ENCODE data around the gene OFD1.

DNA sequence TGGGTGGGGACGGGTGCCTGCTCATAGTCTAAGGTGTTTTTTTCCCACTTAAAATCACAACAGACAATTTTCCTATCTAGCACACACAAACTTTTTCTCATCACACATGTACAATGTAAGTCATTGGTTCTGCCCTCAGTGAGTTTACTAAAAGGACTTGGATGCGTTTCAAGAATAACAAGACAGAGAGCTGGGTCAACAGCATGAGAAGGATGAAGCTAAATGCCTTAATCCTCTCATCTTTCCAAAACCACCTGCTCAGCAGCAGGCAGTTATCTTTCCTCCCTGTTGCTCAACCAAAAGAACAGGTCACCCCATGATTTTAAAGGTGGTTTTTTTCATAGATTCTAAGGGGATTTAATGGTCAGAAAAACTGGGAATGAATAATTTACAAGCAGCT is 40.1 kb downstream of the OFD1 start:
- no peak for TF ChIP-seq EZH2phosphoT487 (conservative IDR thresholded peaks at IDR 0.05; ENCODE audit: low read length)
- TF ChIP-seq, protein P1, sequence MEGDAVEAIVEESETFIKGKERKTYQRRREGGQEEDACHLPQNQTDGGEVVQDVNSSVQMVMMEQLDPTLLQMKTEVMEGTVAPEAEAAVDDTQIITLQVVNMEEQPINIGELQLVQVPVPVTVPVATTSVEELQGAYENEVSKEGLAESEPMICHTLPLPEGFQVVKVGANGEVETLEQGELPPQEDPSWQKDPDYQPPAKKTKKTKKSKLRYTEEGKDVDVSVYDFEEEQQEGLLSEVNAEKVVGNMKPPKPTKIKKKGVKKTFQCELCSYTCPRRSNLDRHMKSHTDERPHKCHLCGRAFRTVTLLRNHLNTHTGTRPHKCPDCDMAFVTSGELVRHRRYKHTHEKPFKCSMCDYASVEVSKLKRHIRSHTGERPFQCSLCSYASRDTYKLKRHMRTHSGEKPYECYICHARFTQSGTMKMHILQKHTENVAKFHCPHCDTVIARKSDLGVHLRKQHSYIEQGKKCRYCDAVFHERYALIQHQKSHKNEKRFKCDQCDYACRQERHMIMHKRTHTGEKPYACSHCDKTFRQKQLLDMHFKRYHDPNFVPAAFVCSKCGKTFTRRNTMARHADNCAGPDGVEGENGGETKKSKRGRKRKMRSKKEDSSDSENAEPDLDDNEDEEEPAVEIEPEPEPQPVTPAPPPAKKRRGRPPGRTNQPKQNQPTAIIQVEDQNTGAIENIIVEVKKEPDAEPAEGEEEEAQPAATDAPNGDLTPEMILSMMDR (IDR thresholded peaks at IDR 0.05; ENCODE audit: insufficient read depth, low read length, poor library complexity, severe bottlenecking), result no peak

All from SU-DHL-6 (cell line).